Prostate gland (tissue), 2 donors: Measurements from ENCODE around the gene ARHGEF37. TPM values are rescaled to one million over a fixed set of nuclear protein-coding genes. Genes with fewer than 3 reads are reported as not detected.

Experiments
- DNase-seq: peaks from one replicate; pipeline ENCODE4 v3.0.0-alpha.2; 2019; ENCODE audit warnings: low spot score
- H3K27ac ChIP-seq, 2 donors: fragments of 200-600 bp; sonication (generic); 2 replicates each; pipeline ENCODE4 v1.5.1; 2017 to 2019
- H3K27me3 ChIP-seq: fragments of 200-600 bp; sonication (generic); replicated peaks from 2 replicates; pipeline ENCODE4 v1.5.1; 2019; ENCODE audit not compliant: insufficient read depth
- H3K36me3 ChIP-seq, 2 donors: fragments of 200-600 bp; sonication (generic); 1 replicate in 1 of 2; 2 replicates in 1 of 2; pipeline versions ENCODE4 v1.5.1 to v1.8.1; 2017 to 2019
- H3K4me1 ChIP-seq: fragments of 200-600 bp; sonication (generic); replicated peaks from 2 replicates; pipeline ENCODE4 v1.5.1; 2019
- H3K4me3 ChIP-seq, 2 donors: fragments of 200-600 bp; sonication (generic); 2 replicates each; pipeline ENCODE4 v1.5.1; 2017 to 2019
- H3K9me3 ChIP-seq: fragments of 200-600 bp; sonication (generic); 2 replicates; pipeline ENCODE4 v1.5.1; 2017
- POLR2A ChIP-seq: fragments of 450-650 bp; IDR thresholded peaks from one replicate; pipeline ENCODE4 v1.6.1; 2016; ENCODE audit warnings: antibody characterized with exemption, mild to moderate bottlenecking
- POLR2AphosphoS5 ChIP-seq: sonication (generic); formaldehyde crosslinking; IDR thresholded peaks from one replicate; pipeline ENCODE4 v1.6.1; 2017; ENCODE audit warnings: antibody characterized with exemption
- WGBS: methylation state at CpG from one replicate; pipeline ENCODE4 v1.1.5; 2018; 5-methylcytosine and 5-hydroxymethylcytosine counted together
- intact Hi-C: fragments of 100-400 bp; cut with DNase I; formaldehyde crosslinking; loops from one replicate; pipeline ENCODE4 v1.14.2; 2022
- total RNA-seq, 2 donors: library from RNA; depleted of rRNA; stranded (reverse); fragments of >200 nt; gene quantifications; one replicate each; pipeline ENCODE4 v1.1.0, GENCODE V29; 2016
- TF ChIP-seq, protein P1 (sequence below), 4 experiments: fragments of 200-600 bp in 2 of 4; fragments of 450-650 bp in 2 of 4; sonication (generic) in 2 of 4; IDR thresholded peaks; 1 replicate in 3 of 4; 2 replicates in 1 of 4; pipeline ENCODE4 v1.5.1; 2016 to 2019; ENCODE audit warnings: antibody characterized with exemption in 4 of 4, mild to moderate bottlenecking in 2 of 4, moderate library complexity in 2 of 4

ARHGEF37 gene
- total RNA-seq, 2 donors from 2014 or later = 50.4 to 61.1 TPM

DNA sequence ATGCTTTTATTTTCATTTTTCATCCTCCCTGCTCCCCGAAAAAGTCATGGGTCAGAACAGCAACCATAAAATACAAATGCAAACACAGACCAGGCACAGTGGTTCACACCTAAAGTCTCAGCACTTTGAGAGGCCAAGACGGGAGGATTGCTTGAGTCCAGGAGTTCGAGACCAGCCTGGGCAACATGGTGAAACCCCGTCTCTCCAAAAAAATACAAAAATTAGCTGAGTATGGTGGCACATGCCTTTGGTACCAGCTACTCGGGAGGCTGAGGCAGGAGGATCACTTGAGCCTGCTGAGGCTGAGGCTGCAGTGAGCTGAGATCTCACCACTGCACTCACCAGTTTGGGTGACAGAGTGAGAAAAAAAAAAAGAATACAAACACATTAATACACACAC, 60.3 kb downstream of the ARHGEF37 start:
- 85% methylated on average over 5 of the region's 5 CpGs for WGBS
- Histone ChIP-seq H3K4me3 (no peak overlapping the region), H3K9me3 (no peaks in the 10 kb centered on the region), H3K27ac (no peak overlapping the region), H3K27me3 (no peaks in the 10 kb centered on the region), H3K4me1 (peaks cover 6% of the 10 kb centered on the region), H3K36me3 (no peaks in the 10 kb centered on the region)
- DNase-seq = no peak
- intact Hi-C loops = loop anchor here (5.0 kb wide), 1 partner anchor 86 kb away; no protein-coding TSS in a partner anchor
- TF ChIP-seq, protein P1, sequence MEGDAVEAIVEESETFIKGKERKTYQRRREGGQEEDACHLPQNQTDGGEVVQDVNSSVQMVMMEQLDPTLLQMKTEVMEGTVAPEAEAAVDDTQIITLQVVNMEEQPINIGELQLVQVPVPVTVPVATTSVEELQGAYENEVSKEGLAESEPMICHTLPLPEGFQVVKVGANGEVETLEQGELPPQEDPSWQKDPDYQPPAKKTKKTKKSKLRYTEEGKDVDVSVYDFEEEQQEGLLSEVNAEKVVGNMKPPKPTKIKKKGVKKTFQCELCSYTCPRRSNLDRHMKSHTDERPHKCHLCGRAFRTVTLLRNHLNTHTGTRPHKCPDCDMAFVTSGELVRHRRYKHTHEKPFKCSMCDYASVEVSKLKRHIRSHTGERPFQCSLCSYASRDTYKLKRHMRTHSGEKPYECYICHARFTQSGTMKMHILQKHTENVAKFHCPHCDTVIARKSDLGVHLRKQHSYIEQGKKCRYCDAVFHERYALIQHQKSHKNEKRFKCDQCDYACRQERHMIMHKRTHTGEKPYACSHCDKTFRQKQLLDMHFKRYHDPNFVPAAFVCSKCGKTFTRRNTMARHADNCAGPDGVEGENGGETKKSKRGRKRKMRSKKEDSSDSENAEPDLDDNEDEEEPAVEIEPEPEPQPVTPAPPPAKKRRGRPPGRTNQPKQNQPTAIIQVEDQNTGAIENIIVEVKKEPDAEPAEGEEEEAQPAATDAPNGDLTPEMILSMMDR (IDR thresholded peaks at IDR 0.05) = no peak
- no peak for TF ChIP-seq POLR2A
- TF ChIP-seq POLR2AphosphoS5 = no peak

- WGBS = 81% methylated on average over 6 of the region's 6 CpGs
- Histone ChIP-seq H3K36me3 (no peaks in the 10 kb centered on the region), H3K4me1 (peaks cover 6% of the 10 kb centered on the region), H3K9me3 (no peaks in the 10 kb centered on the region), H3K27ac (no peak overlapping the region), H3K27me3 (no peaks in the 10 kb centered on the region), H3K4me3 (no peak overlapping the region)
- no peak for TF ChIP-seq POLR2AphosphoS5
- intact Hi-C loops = loop anchor here (5.0 kb wide), 1 partner anchor 84 kb away; no protein-coding TSS in a partner anchor
- DNase-seq = no peak
These were observed 62.5 kb downstream of the ARHGEF37 start for GRCh38 chr5:149643781-149644180.

DNA sequence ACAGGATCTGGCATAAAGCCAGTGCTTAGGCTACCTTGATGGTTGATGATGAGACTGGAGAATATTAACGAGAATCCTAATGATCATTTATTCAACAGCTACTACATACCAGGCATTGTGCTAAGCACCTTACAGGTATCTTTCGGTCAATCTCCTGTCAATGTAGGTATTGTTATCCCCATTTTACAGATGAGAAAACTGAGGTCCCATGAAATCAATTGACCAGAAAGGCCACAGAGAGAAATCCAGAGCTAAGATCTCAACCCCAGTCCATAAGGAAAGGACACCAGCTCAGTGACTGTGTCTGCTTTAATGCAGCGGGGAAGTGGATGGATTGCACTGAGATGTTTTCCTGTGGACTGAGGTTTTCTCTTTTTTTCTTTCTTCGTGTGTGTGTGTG, 63.3 kb downstream of the ARHGEF37 start:
- TF ChIP-seq, protein P1 (IDR thresholded peaks at IDR 0.05) = no peak
- Histone ChIP-seq H3K27ac (no peak overlapping the region), H3K9me3 (no peaks in the 10 kb centered on the region), H3K27me3 (no peaks in the 10 kb centered on the region), H3K4me3 (no peak overlapping the region), H3K36me3 (no peaks in the 10 kb centered on the region), H3K4me1 (peaks cover 6% of the 10 kb centered on the region)
- 77% methylated on average over 4 of the region's 4 CpGs for WGBS
- DNase-seq = no peak
- intact Hi-C loops = loop anchor here (5.0 kb wide), 1 partner anchor 83 kb away; no protein-coding TSS in a partner anchor

GRCh38 chr5:149645236-149645635, 63.9 kb downstream of the ARHGEF37 start:
- peaks cover 6% of the 10 kb centered on the region for H3K4me1 ChIP-seq
- H3K4me3 ChIP-seq = no peak overlapping the region
- DNase-seq = no peak
- H3K27ac ChIP-seq = no peak overlapping the region
- intact Hi-C loops = no loop called here
- H3K36me3 ChIP-seq = no peaks in the 10 kb centered on the region
- H3K27me3 ChIP-seq = no peaks in the 10 kb centered on the region
- TF ChIP-seq POLR2A = no peak
- TF ChIP-seq, protein P1 (IDR thresholded peaks at IDR 0.05) = no peak
- TF ChIP-seq POLR2AphosphoS5 = no peak
- 84% methylated on average over 9 of the region's 9 CpGs for WGBS
- no peaks in the 10 kb centered on the region for H3K9me3 ChIP-seq

DNA sequence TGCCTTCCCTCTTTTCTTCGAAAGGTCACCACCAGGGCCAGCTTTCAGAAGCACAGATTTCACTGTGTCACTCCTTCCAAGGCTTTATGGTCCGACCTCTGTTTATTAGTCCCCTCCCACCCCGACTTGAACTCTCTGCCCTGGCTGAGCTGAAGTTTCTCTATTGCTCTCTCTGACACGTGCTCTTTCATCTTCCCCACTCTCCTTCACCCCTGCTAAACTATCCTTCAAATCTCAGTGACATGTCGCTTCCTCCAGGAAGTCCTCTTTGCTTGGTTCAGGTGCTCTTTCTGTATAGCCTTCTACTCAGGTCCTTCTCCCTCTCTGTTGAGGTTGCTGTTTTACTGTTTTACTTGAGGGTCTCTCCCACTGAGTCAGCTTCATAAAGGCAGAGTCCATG, 64.4 kb downstream of the ARHGEF37 start:
- 56% methylated on average over 5 of the region's 5 CpGs for WGBS
- H3K4me1 ChIP-seq = peaks cover 2% of the 10 kb centered on the region
- H3K36me3 ChIP-seq = no peaks in the 10 kb centered on the region
- no peak overlapping the region for H3K4me3 ChIP-seq
- H3K27me3 ChIP-seq = no peaks in the 10 kb centered on the region
- H3K27ac ChIP-seq = no peak overlapping the region
- no peaks in the 10 kb centered on the region for H3K9me3 ChIP-seq
- no peak for DNase-seq
- intact Hi-C loops = no loop called here
- TF ChIP-seq POLR2A = no peak
- TF ChIP-seq, protein P1 (IDR thresholded peaks at IDR 0.05) = no peak
- no peak for TF ChIP-seq POLR2AphosphoS5
